ENCODE results near the gene CDKAL1.
"Not testable (repeated sequence)": the region's sequence is repeated elsewhere in the genome, so short reads cannot be mapped to it uniquely, and the experiment has no call there.

Gene CDKAL1

GRCh38 chr6:20639161-20639560 is 104.9 kb downstream of the CDKAL1 start:
- no peak for DNase-seq (ENCODE audit: low spot score)

GRCh38 chr6:20640181-20640580 is 105.9 kb downstream of the CDKAL1 start:
- DNase-seq (ENCODE audit: low spot score): no peak

GRCh38 chr6:20642441-20642840 is 108.2 kb downstream of the CDKAL1 start:
- no peak for DNase-seq (ENCODE audit: low spot score)

GRCh38 chr6:20644667-20645370 is 110.6 kb downstream of the CDKAL1 start:
- DNase-seq (ENCODE audit: low spot score): no peak

GRCh38 chr6:20645572-20645971 is 111.3 kb downstream of the CDKAL1 start:
- not testable (repeated sequence) for DNase-seq (ENCODE audit: low spot score)

GRCh38 chr6:20647585-20647984 is 113.3 kb downstream of the CDKAL1 start:
- no peak for DNase-seq (ENCODE audit: low spot score)

GRCh38 chr6:20649696-20650470 is 115.6 kb downstream of the CDKAL1 start:
- not testable (repeated sequence) for DNase-seq (ENCODE audit: low spot score)

GRCh38 chr6:20652299-20653084 is 118.2 kb downstream of the CDKAL1 start:
- DNase-seq (ENCODE audit: low spot score): no peak

GRCh38 chr6:20653085-20653479 is 118.8 kb downstream of the CDKAL1 start:
- DNase-seq (ENCODE audit: low spot score): no peak

- no peak for DNase-seq (ENCODE audit: low spot score)
Measured at GRCh38 chr6:20655317-20655716, 121.1 kb downstream of the CDKAL1 start.

GRCh38 chr6:20657274-20657800 is 123.1 kb downstream of the CDKAL1 start:
- DNase-seq (ENCODE audit: low spot score): no peak

GRCh38 chr6:20658053-20658452 is 123.8 kb downstream of the CDKAL1 start:
- no peak for DNase-seq (ENCODE audit: low spot score)

- DNase-seq (ENCODE audit: low spot score): no peak
Measured at GRCh38 chr6:20658516-20658915, 124.3 kb downstream of the CDKAL1 start.

- no peak for DNase-seq (ENCODE audit: low spot score)
Measured at GRCh38 chr6:20660534-20660933, 126.3 kb downstream of the CDKAL1 start.

- DNase-seq (ENCODE audit: low spot score): no peak
Measured at GRCh38 chr6:20661721-20662120, 127.5 kb downstream of the CDKAL1 start.

GRCh38 chr6:20664250-20664649 is 130.0 kb downstream of the CDKAL1 start:
- no peak for DNase-seq (ENCODE audit: low spot score)

- DNase-seq (ENCODE audit: low spot score): no peak
Measured at GRCh38 chr6:20665290-20665689, 131.0 kb downstream of the CDKAL1 start.

- DNase-seq (ENCODE audit: low spot score): no peak
Measured at GRCh38 chr6:20669571-20670314, 135.5 kb downstream of the CDKAL1 start.

- no peak for DNase-seq (ENCODE audit: low spot score)
Measured at GRCh38 chr6:20670750-20671149, 136.5 kb downstream of the CDKAL1 start.

GRCh38 chr6:20672038-20672437 is 137.8 kb downstream of the CDKAL1 start:
- DNase-seq (ENCODE audit: low spot score): no peak

- DNase-seq (ENCODE audit: low spot score): no peak
Measured at GRCh38 chr6:20673458-20673857, 139.2 kb downstream of the CDKAL1 start.

- DNase-seq (ENCODE audit: low spot score): no peak
Measured at GRCh38 chr6:20674664-20675063, 140.4 kb downstream of the CDKAL1 start.
